ENCODE data around the gene ACAD10. TPM values are rescaled to one million over a fixed set of nuclear protein-coding genes. Genes with fewer than 3 reads are reported as not detected.
"Not testable (repeated sequence)": the region's sequence is repeated elsewhere in the genome, so short reads cannot be mapped to it uniquely, and the experiment has no call there.

Gene ACAD10
- total and polyA plus RNA-seq, 2 experiments from 2014 or later = 7.6 to 12.0 TPM

DNA sequence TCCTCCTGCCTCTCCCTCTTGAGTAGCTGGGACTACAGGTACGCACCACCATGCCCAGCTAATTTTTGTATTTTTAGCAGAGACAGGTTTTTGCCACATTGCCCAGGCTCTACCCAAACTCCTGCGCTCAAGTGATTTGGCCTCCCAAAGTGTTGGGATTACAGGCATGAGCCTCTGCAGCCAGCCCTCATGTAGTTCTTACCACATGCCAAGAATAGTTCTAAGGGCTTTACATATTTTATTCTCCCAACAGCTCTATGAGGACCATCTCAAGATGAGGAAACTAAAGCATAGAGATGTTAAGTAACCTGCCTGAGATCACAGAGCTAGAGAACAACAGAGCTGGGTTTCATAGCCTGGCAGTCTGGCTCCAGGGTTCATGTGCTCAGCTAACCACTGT is 42.9 kb downstream of the ACAD10 start:
- H3K27me3 ChIP-seq (replicated peaks; ENCODE audit: insufficient read depth) = no peaks in the 10 kb centered on the region
- no peak overlapping the region for H2AFZ ChIP-seq
- no peak overlapping the region for H3K27ac ChIP-seq
- no peaks in the 10 kb centered on the region for H4K20me1 ChIP-seq (ENCODE audit: insufficient read depth)
- H3K4me1 ChIP-seq (ENCODE audit: insufficient read depth) = no peaks in the 10 kb centered on the region
- no peaks in the 10 kb centered on the region for H3K79me2 ChIP-seq (ENCODE audit: insufficient read depth)
- H3K4me3 ChIP-seq = no peak overlapping the region
- H3K36me3 ChIP-seq (ENCODE audit: low read depth) = no peaks in the 10 kb centered on the region
- in situ Hi-C loops (cut with MboI) = no loop called here
- no peak for TF ChIP-seq EZH2 (IDR thresholded peaks at IDR 0.05; ENCODE audit: insufficient read depth, poor library complexity, severe bottlenecking)
- no peak for TF ChIP-seq EZH2phosphoT487 (IDR thresholded peaks at IDR 0.05; ENCODE audit: insufficient read depth, low read depth)
- H3F3A ChIP-seq (ENCODE audit: insufficient read depth) = no peaks in the 10 kb centered on the region
- H3K9ac ChIP-seq = no peak overlapping the region
- H3K4me2 ChIP-seq (ENCODE audit: unreplicated experiment) = no peak overlapping the region
- no peaks in the 10 kb centered on the region for H3K9me3 ChIP-seq (ENCODE audit: low read depth)
- no peaks in the 10 kb centered on the region for H3K9me2 ChIP-seq (ENCODE audit: insufficient read depth)
- no peak for DNase-seq
- 94 to 98% methylated on average over 2 of the region's 2 CpGs for WGBS, 2 experiments (ENCODE audit: low coverage in 1 of 2, low lambda C conversion rate in 2 of 2, missing lambda C conversion rate in 2 of 2)

DNA sequence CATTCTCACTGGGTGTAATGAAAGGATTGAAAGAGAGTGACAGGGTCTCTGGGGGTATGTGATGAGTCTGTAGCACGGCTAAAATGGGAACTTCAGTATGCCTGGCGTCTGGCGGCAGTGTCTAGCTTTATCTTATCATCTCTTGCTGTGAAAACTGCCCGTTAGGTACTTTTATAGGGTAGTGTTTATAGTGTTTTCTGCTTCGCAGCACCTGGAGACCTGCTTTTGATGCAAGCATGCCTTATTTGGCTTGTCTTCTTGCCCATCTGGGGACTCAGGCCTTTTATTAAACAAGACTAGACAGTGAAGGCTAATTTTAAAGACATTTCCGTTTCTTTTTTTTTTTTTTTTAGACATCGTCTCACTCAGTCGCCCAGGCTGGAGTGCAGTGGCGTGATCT is 44.6 kb downstream of the ACAD10 start:
- Histone ChIP-seq H3K27ac (no peak overlapping the region), H3K27me3 (replicated peaks; ENCODE audit: insufficient read depth) (no peaks in the 10 kb centered on the region), H4K20me1 (ENCODE audit: insufficient read depth) (no peaks in the 10 kb centered on the region), H3K36me3 (ENCODE audit: low read depth) (no peaks in the 10 kb centered on the region), H3K4me3 (no peak overlapping the region), H3K9me2 (ENCODE audit: insufficient read depth) (no peaks in the 10 kb centered on the region), H3K4me2 (ENCODE audit: unreplicated experiment) (no peak overlapping the region), H3F3A (ENCODE audit: insufficient read depth) (no peaks in the 10 kb centered on the region), H2AFZ (no peak overlapping the region), H3K9ac (no peak overlapping the region), H3K79me2 (ENCODE audit: insufficient read depth) (no peaks in the 10 kb centered on the region), H3K4me1 (ENCODE audit: insufficient read depth) (no peaks in the 10 kb centered on the region), H3K9me3 (ENCODE audit: low read depth) (no peaks in the 10 kb centered on the region)
- no peak for DNase-seq
- WGBS, 2 experiments (ENCODE audit: low coverage in 1 of 2, low lambda C conversion rate in 2 of 2, missing lambda C conversion rate in 2 of 2) = 92 to 95% methylated on average over 9 of the region's 9 CpGs
- in situ Hi-C loops (cut with MboI) = no loop called here
- no peak for TF ChIP-seq EZH2 (IDR thresholded peaks at IDR 0.05; ENCODE audit: insufficient read depth, poor library complexity, severe bottlenecking)
- TF ChIP-seq EZH2phosphoT487 (IDR thresholded peaks at IDR 0.05; ENCODE audit: insufficient read depth, low read depth) = no peak

DNA sequence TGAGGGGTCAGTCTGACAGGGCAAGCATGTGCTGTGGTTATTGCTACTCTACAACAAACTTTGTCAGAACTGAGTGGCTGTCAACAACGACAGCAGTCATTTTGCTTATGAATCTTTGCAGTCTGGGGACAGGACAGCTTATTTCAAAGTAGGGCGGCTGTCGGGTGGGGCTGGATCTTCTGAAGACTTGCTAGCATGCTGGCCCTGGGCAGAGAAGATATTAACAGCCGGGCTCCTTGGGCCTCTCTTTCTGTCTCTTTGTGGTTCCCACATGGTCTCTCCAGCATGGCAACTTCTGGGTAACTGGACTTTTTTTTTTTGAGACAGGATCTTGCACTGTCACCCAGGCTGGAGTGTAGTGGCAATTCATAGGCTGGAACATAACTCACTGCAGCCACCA is 46.9 kb downstream of the ACAD10 start:
- H3K27ac ChIP-seq = no peak overlapping the region
- no peak for DNase-seq
- no peaks in the 10 kb centered on the region for H3K9me2 ChIP-seq (ENCODE audit: insufficient read depth)
- TF ChIP-seq EZH2phosphoT487 (IDR thresholded peaks at IDR 0.05; ENCODE audit: insufficient read depth, low read depth) = no peak
- TF ChIP-seq EZH2 (IDR thresholded peaks at IDR 0.05; ENCODE audit: insufficient read depth, poor library complexity, severe bottlenecking) = no peak
- H3K36me3 ChIP-seq (ENCODE audit: low read depth) = peaks cover 6% of the 10 kb centered on the region; the same call in 1 of the 2 replicates
- no peak overlapping the region for H3K9ac ChIP-seq
- no peak overlapping the region for H2AFZ ChIP-seq
- no peaks in the 10 kb centered on the region for H3F3A ChIP-seq (ENCODE audit: insufficient read depth)
- H3K79me2 ChIP-seq (ENCODE audit: insufficient read depth) = no peaks in the 10 kb centered on the region
- no peaks in the 10 kb centered on the region for H3K4me1 ChIP-seq (ENCODE audit: insufficient read depth)
- in situ Hi-C loops (cut with MboI) = no loop called here
- H3K4me3 ChIP-seq = no peak overlapping the region
- no peaks in the 10 kb centered on the region for H3K9me3 ChIP-seq (ENCODE audit: low read depth)
- no peaks in the 10 kb centered on the region for H4K20me1 ChIP-seq (ENCODE audit: insufficient read depth)
- no peak overlapping the region for H3K4me2 ChIP-seq (ENCODE audit: unreplicated experiment)
- 72 to 85% methylated on average over 4 of the region's 4 CpGs for WGBS, 2 experiments (ENCODE audit: low coverage in 1 of 2, low lambda C conversion rate in 2 of 2, missing lambda C conversion rate in 2 of 2)
- no peaks in the 10 kb centered on the region for H3K27me3 ChIP-seq (replicated peaks; ENCODE audit: insufficient read depth)

DNA sequence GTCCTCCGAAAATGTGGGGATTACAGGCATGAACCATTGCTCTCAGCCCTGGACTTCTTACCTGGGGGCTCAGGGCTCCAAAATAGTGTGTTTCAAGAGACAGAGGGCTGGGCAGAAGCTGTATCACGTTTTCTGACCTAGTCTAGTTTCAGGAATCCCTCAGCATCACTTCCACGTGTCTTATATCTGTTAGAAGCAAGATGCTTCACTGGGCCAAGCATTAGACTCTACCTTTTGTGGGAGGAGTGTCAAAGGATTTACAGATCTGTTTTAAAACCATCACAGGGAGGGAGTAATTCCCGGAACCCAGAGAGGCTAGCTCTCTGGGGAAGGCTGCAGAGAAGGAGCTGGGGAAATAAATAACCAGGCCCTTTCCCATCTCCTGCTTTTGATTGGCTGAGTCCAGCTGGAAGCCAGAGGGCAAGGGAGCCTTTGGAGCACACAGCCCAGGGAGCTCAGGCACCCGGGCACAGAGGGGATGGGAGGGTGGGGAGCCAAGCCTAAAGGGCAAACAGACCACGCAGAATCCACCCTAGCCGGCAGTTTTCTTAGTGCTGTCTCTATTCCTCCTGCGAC is 47.6 kb downstream of the ACAD10 start:
- in situ Hi-C loops (cut with MboI) = no loop called here
- no peak for DNase-seq
- Histone ChIP-seq H3K9me3 (ENCODE audit: low read depth) (no peaks in the 10 kb centered on the region), H3F3A (ENCODE audit: insufficient read depth) (no peaks in the 10 kb centered on the region), H4K20me1 (ENCODE audit: insufficient read depth) (no peaks in the 10 kb centered on the region), H3K4me1 (ENCODE audit: insufficient read depth) (no peaks in the 10 kb centered on the region), H3K9ac (no peak overlapping the region), H3K36me3 (ENCODE audit: low read depth) (peaks cover 6% of the 10 kb centered on the region; the same call in 1 of the 2 replicates), H3K4me3 (no peak overlapping the region), H3K79me2 (ENCODE audit: insufficient read depth) (no peaks in the 10 kb centered on the region), H3K27me3 (replicated peaks; ENCODE audit: insufficient read depth) (no peaks in the 10 kb centered on the region), H3K4me2 (ENCODE audit: unreplicated experiment) (no peak overlapping the region), H2AFZ (no peak overlapping the region), H3K9me2 (ENCODE audit: insufficient read depth) (no peaks in the 10 kb centered on the region), H3K27ac (no peak overlapping the region)
- 91 to 92% methylated on average over 8 of the region's 8 CpGs for WGBS, 2 experiments (ENCODE audit: low coverage in 1 of 2, low lambda C conversion rate in 2 of 2, missing lambda C conversion rate in 2 of 2)
- no peak for TF ChIP-seq EZH2phosphoT487 (IDR thresholded peaks at IDR 0.05; ENCODE audit: insufficient read depth, low read depth)
- TF ChIP-seq EZH2 (IDR thresholded peaks at IDR 0.05; ENCODE audit: insufficient read depth, poor library complexity, severe bottlenecking) = no peak

DNA sequence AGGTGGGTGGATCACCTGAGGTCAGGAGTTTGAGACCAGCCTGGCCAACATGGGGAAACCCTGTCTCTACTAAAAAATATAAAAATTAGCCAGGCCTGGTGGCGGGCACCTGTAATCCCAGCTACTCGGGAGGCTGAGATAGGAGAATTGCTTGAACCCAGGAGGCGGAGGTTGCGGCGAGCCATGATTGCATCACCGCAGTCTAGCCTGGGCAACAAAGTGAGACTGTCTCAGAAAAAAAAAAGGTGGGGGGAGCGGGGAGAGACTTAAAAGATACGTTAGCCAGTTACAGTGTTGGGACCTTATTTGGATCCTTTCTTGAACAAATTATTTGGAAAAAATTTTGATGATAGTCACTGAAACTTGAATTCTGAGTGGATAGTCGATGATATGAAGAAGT is 53.7 kb downstream of the ACAD10 start:
- DNase-seq; H3K9me2 ChIP-seq (ENCODE audit: insufficient read depth); H3K4me2 ChIP-seq (ENCODE audit: unreplicated experiment); H2AFZ ChIP-seq; H3K27ac ChIP-seq; H3K4me3 ChIP-seq; H3K27me3 ChIP-seq (replicated peaks; ENCODE audit: insufficient read depth); H3K79me2 ChIP-seq (ENCODE audit: insufficient read depth); H4K20me1 ChIP-seq (ENCODE audit: insufficient read depth); H3K4me1 ChIP-seq (ENCODE audit: insufficient read depth); H3K9ac ChIP-seq; in situ Hi-C loops (cut with MboI); H3K36me3 ChIP-seq (ENCODE audit: low read depth); H3K9me3 ChIP-seq (ENCODE audit: low read depth); H3F3A ChIP-seq (ENCODE audit: insufficient read depth): not testable (repeated sequence)
- 96 to 98% methylated on average over 9 of the region's 9 CpGs for WGBS, 2 experiments (ENCODE audit: low coverage in 1 of 2, low lambda C conversion rate in 2 of 2, missing lambda C conversion rate in 2 of 2)

Data from GM23248 (cell line).